Ascending aorta (tissue), 2 donors: ENCODE results near the gene GATAD2B. TPM values are rescaled to one million over a fixed set of nuclear protein-coding genes. Genes with fewer than 3 reads are reported as not detected.

ENCODE experiments used
- DNase-seq, 2 donors: peaks; one replicate each; pipeline ENCODE4 v3.0.0-alpha.2; 2019; ENCODE audit warnings: low spot score in 2 of 2
- H3K27ac ChIP-seq, 2 donors: fragments of 200-600 bp; sonication (generic); one replicate each; pipeline ENCODE4 v1.5.1; 2016 to 2017; ENCODE audit warnings: mild to moderate bottlenecking in 1 of 2
- H3K27me3 ChIP-seq: fragments of 200-600 bp; sonication (generic); one replicate; pipeline ENCODE4 v1.5.1; 2017
- H3K36me3 ChIP-seq, 2 donors: fragments of 200-600 bp; sonication (generic); one replicate each; pipeline ENCODE4 v1.5.1; 2016
- H3K4me1 ChIP-seq, 2 donors: fragments of 200-600 bp; sonication (generic); one replicate each; pipeline ENCODE4 v1.5.1; 2016 to 2017; ENCODE audit warnings: mild to moderate bottlenecking in 1 of 2
- H3K4me3 ChIP-seq, 2 donors: fragments of 200-600 bp; sonication (generic); one replicate each; pipeline ENCODE4 v1.5.1; 2016 to 2017; ENCODE audit warnings: mild to moderate bottlenecking in 1 of 2
- H3K9me3 ChIP-seq, 2 donors: fragments of 200-600 bp; sonication (generic); one replicate each; pipeline ENCODE4 v1.5.1; 2016
- intact Hi-C: fragments of 100-400 bp; cut with DNase I; formaldehyde crosslinking; loops from one replicate; pipeline ENCODE4 v1.15.1; 2023
- total RNA-seq: library from RNA; depleted of rRNA; stranded (reverse); fragments of >200 nt; gene quantifications from one replicate; pipeline ENCODE4 v1.1.0, GENCODE V29; 2016
- TF ChIP-seq, protein P1 (sequence below), 3 experiments: fragments of 200-600 bp in 2 of 3; fragments of 450-650 bp in 1 of 3; sonication (generic) in 2 of 3; IDR thresholded peaks; one replicate each; pipeline ENCODE4 v1.5.1; 2016 to 2019; ENCODE audit warnings: antibody characterized with exemption in 3 of 3, mild to moderate bottlenecking in 1 of 3, moderate library complexity in 1 of 3

GATAD2B gene
- total RNA-seq, 1 donor from 2014 or later: 9.5 TPM

DNA sequence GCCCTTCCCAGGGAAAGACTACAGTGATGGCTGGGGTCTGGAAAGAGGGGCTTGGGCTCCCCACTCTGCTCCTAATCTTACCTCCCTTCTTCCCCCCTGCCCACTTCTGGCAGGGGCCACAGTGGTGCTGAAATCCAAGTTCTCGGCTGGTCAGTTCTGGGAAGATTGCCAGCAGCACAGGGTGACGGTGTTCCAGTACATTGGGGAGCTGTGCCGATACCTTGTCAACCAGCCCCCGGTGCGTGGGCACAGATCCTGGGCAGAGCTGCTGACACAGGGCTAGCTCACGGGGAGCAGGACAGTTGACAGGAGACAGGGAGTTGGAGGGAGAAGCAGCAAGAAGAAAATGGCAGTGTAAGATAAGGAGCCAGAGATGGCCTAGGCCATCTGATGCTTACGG is 145.1 kb downstream of the GATAD2B start:
- DNase-seq: peak in 1 of 2 donors; percentile 86
- Histone ChIP-seq H3K9me3 (no peaks in the 10 kb centered on the region), H3K27ac (peak overlapping the region; percentile 92 to 93), H3K36me3 (peaks cover 17 to 27% of the 10 kb centered on the region in 2 donors), H3K27me3 (no peaks in the 10 kb centered on the region), H3K4me3 (peak overlapping the region; percentile 78 to 85), H3K4me1 (peaks cover 22 to 51% of the 10 kb centered on the region in 2 donors)
- TF ChIP-seq, protein P1, sequence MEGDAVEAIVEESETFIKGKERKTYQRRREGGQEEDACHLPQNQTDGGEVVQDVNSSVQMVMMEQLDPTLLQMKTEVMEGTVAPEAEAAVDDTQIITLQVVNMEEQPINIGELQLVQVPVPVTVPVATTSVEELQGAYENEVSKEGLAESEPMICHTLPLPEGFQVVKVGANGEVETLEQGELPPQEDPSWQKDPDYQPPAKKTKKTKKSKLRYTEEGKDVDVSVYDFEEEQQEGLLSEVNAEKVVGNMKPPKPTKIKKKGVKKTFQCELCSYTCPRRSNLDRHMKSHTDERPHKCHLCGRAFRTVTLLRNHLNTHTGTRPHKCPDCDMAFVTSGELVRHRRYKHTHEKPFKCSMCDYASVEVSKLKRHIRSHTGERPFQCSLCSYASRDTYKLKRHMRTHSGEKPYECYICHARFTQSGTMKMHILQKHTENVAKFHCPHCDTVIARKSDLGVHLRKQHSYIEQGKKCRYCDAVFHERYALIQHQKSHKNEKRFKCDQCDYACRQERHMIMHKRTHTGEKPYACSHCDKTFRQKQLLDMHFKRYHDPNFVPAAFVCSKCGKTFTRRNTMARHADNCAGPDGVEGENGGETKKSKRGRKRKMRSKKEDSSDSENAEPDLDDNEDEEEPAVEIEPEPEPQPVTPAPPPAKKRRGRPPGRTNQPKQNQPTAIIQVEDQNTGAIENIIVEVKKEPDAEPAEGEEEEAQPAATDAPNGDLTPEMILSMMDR (IDR thresholded peaks at IDR 0.05): no peak
- intact Hi-C loops: loop anchor here (10.0 kb wide), 1 partner anchor 243 kb away; the partner anchor contains the start of gene S100A6

DNA sequence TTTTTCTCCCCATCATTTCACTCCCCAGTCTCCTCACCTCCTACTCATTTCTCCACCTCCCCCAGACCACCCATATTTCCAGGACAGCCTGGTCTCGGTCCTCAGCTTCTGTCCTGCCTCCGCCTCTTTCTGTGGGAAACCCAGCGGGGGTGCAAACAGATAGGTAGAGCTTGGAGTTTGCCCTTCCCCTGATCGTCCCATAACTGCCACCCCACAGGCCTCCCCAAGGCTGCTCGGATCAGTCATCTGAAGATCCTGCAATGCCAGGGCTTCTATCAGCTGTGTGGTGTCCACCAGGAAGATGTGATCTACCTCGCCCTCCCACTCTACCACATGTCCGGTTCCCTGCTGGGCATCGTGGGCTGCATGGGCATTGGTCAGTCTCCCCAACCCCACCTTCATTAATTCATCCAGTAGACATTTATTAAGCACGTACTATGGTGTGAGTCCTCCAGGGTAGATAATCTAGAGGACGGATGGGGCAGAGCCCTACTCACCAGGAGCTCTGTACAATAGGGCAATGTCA is 145.9 kb downstream of the GATAD2B start:
- H3K4me1 ChIP-seq: peaks cover 22 to 52% of the 10 kb centered on the region in 2 donors
- DNase-seq: no peak
- TF ChIP-seq, protein P1 (IDR thresholded peaks at IDR 0.05): no peak

DNA sequence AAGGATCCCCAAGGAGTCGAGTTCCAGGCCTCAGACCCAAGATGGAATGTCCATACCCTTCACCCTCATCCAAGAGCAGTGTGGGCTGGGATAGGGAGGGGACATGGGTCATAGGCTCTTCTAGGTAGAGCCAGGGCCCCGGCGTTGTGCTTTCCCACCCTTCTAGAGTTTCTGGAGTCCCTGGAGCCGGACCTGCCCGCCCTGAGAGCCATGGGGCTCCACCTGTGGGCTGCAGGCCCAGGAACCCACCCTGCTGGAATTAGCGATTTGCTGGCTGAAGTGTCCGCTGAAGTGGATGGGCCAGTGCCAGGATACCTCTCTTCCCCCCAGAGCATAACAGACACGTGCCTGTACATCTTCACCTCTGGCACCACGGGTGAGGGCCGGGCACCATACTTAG is 146.4 kb downstream of the GATAD2B start:
- Histone ChIP-seq H3K36me3 (peaks cover 28 to 35% of the 10 kb centered on the region in 2 donors), H3K4me1 (peaks cover 22 to 56% of the 10 kb centered on the region in 2 donors), H3K4me3 (peak overlapping the region; percentile 78 to 85), H3K27ac (peak overlapping the region; percentile 92 to 93), H3K9me3 (no peaks in the 10 kb centered on the region), H3K27me3 (no peaks in the 10 kb centered on the region)
- intact Hi-C loops: loop anchor here (10.0 kb wide), 1 partner anchor 242 kb away; the partner anchor contains the start of gene S100A6
- TF ChIP-seq, protein P1 (IDR thresholded peaks at IDR 0.05): no peak
- DNase-seq: no peak

More for the DNA sequence above, 145.9 kb downstream of the GATAD2B start:
- Histone ChIP-seq H3K4me3 (peak overlapping the region; percentile 78 to 85), H3K27ac (peak overlapping the region; percentile 92 to 93), H3K27me3 (no peaks in the 10 kb centered on the region), H3K9me3 (no peaks in the 10 kb centered on the region), H3K36me3 (peaks cover 24 to 33% of the 10 kb centered on the region in 2 donors)
- intact Hi-C loops: loop anchor here (10.0 kb wide), 1 partner anchor 242 kb away; the partner anchor contains the start of gene S100A6

DNA sequence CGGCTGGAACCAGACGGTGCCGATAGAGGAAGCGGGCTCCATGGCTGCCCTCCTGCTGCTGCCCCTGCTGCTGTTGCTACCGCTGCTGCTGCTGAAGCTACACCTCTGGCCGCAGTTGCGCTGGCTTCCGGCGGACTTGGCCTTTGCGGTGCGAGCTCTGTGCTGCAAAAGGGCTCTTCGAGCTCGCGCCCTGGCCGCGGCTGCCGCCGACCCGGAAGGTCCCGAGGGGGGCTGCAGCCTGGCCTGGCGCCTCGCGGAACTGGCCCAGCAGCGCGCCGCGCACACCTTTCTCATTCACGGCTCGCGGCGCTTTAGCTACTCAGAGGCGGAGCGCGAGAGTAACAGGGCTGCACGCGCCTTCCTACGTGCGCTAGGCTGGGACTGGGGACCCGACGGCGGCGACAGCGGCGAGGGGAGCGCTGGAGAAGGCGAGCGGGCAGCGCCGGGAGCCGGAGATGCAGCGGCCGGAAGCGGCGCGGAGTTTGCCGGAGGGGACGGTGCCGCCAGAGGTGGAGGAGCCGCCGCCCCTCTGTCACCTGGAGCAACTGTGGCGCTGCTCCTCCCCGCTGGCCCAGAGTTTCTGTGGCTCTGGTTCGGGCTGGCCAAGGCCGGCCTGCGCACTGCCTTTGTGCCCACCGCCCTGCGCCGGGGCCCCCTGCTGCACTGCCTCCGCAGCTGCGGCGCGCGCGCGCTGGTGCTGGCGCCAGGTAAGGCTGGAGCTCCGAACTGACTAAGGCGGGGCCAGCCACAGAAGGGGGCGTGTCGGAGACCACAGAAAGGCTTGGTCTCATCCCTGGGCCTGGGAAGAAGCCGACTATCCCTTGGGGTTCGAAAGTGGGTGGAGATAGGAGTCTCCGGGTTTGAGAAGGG is 147.1 kb downstream of the GATAD2B start:
- TF ChIP-seq, protein P1 (IDR thresholded peaks at IDR 0.05): peak in 1 of 3 experiments; percentile 25
- peak in 1 of 2 donors; percentile 88 for DNase-seq
- Histone ChIP-seq H3K4me3 (peak overlapping the region; percentile 78 to 85), H3K9me3 (no peaks in the 10 kb centered on the region), H3K27me3 (no peaks in the 10 kb centered on the region), H3K36me3 (peaks cover 34 to 41% of the 10 kb centered on the region in 2 donors), H3K4me1 (peaks cover 22 to 60% of the 10 kb centered on the region in 2 donors), H3K27ac (peak overlapping the region; percentile 92 to 93)
- intact Hi-C loops: loop anchor here (2.0 to 10.0 kb wide), 2 partner anchors 25 to 241 kb away; partner anchors contain the start of gene S100A6

DNA sequence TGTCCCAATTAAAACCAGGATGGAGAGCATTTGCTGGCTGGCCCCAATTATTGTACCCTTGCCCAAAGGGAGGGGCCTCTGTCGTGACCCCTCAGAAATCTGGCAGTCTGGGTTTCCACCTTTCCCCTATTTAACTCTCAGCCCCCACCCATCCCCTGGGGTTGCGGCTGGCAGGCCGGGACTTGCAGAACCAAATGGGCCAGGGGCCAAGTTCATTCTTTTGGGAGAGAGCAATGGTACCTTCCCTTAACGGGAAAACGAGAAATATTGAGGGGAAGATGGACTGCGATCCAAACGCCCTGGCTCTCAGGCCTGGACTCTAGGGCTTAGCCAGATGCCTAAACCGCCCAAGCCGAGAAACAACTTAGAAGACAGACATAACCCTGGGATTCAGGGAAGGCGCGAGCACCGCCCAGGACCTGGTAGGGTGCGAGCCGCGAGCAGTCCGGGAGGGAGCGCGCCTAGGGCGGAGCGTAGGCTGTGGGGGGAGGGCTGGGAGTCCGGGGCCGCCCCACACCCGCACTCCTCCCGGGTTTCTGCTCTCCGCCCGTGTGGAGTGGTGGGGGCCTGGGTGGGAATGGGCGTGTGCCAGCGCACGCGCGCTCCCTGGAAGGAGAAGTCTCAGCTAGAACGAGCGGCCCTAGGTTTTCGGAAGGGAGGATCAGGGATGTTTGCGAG is 147.9 kb downstream of the GATAD2B start, which contains the start of gene SLC27A3:
Gene SLC27A3 (plus strand): TSS at position 628 of the 678 bp plus-strand sequence. CDS start 91 bp downstream, outside the sequence.
- peaks cover 40 to 41% of the 10 kb centered on the region in 2 donors for H3K36me3 ChIP-seq
- intact Hi-C loops: loop anchor here (2.0 to 10.0 kb wide), 3 partner anchors 24 to 240 kb away; partner anchors contain the start of gene S100A6
- TF ChIP-seq, protein P1 (IDR thresholded peaks at IDR 0.05): no peak
- H3K27me3 ChIP-seq: no peaks in the 10 kb centered on the region
- peaks cover 22 to 54% of the 10 kb centered on the region in 2 donors for H3K4me1 ChIP-seq
- no peaks in the 10 kb centered on the region for H3K9me3 ChIP-seq
- H3K27ac ChIP-seq: peak within 1 kb of the TSS; percentile 92 to 93
- peak in 1 of 2 donors; percentile 91 for DNase-seq
- H3K4me3 ChIP-seq: peak within 1 kb of the TSS; percentile 78 to 85
